H1 (cell line): ENCODE measurements around the gene GOLGA3. TPM values are rescaled to one million over a fixed set of nuclear protein-coding genes. Genes with fewer than 3 reads are reported as not detected.
A peak's percentile ranks its signal among the peaks of the same experiment; 100 is the strongest.

Source experiments
- CTCF ChIA-PET: fragments of 300-600 bp; sonication (Branson Sonifier 250); formaldehyde crosslinking; loops from one replicate; lab custom pipeline; 2021; ENCODE audit not compliant: partially characterized antibody; lab: Charles Lee
- POLR2A ChIA-PET: fragments of 300-600 bp; sonication (Branson Sonifier 250); formaldehyde crosslinking; loops from one replicate; lab custom pipeline; 2021; ENCODE audit warnings: inconsistent platforms; ENCODE audit not compliant: partially characterized antibody; lab: Charles Lee
- DNase-seq, 2 experiments: peaks; one replicate each; pipeline versions ENCODE4 v3.0.0 to v3.0.0-alpha.2; 2010 to 2022; ENCODE audit warnings: low spot score in 2 of 2, low read depth in 1 of 2, mixed read lengths in 1 of 2
- FAIRE-seq: peaks from 2 replicates; lab custom pipeline; 2011; peaks lifted over from hg19 to GRCh38; lab: Jason Lieb, UNC
- H2AFZ ChIP-seq: 2 replicates; pipeline ENCODE4 v1.8.1; 2012; ENCODE audit warnings: low read length, inconsistent platforms
- H2AK5ac ChIP-seq: 2 replicates; pipeline ENCODE4 v1.6.1; 2013; ENCODE audit warnings: low read depth, low read length
- H2BK120ac ChIP-seq: replicated peaks from 2 replicates; pipeline ENCODE3; 2013; ENCODE audit warnings: low read depth, low read length, inconsistent platforms
- H2BK12ac ChIP-seq: 2 replicates; pipeline ENCODE4 v1.6.1; 2013; ENCODE audit warnings: low read depth, low read length
- H2BK15ac ChIP-seq: 2 replicates; pipeline ENCODE4 v1.6.1; 2013; ENCODE audit warnings: low read length
- H2BK20ac ChIP-seq: 2 replicates; pipeline ENCODE4 v1.6.1; 2013; ENCODE audit warnings: low read length
- H2BK5ac ChIP-seq: 2 replicates; pipeline ENCODE4 v1.6.1; 2013; ENCODE audit warnings: low read depth, low read length
- H3K14ac ChIP-seq: 2 replicates; pipeline ENCODE4 v1.6.1; 2013; ENCODE audit warnings: inconsistent platforms; ENCODE audit not compliant: insufficient read length
- H3K18ac ChIP-seq: 2 replicates; pipeline ENCODE4 v1.6.1; 2013; ENCODE audit warnings: low read length; ENCODE audit errors: extremely low read depth
- H3K23ac ChIP-seq: 2 replicates; pipeline ENCODE4 v1.6.1; 2013; ENCODE audit warnings: inconsistent platforms; ENCODE audit not compliant: insufficient read length
- H3K23me2 ChIP-seq: 2 replicates; pipeline ENCODE4 v1.6.1; 2013; ENCODE audit warnings: low read depth, low read length
- H3K27ac ChIP-seq: 2 replicates; pipeline ENCODE4 v1.6.1; 2011; ENCODE audit warnings: low read depth, low read length, inconsistent platforms
- H3K27me3 ChIP-seq, 4 experiments: replicated peaks in 1 of 4; 1 replicate in 1 of 4; 2 replicates in 3 of 4; pipeline versions ENCODE4 v1.6.1 to v1.8.1; 2011 to 2013; ENCODE audit warnings: low read length in 3 of 4, mild to moderate bottlenecking in 3 of 4, inconsistent platforms in 2 of 4, mixed read lengths in 2 of 4, moderate library complexity in 1 of 4; ENCODE audit not compliant: control insufficient read depth in 3 of 4, insufficient read depth in 3 of 4; ENCODE audit errors: extremely low read depth in 1 of 4
- H3K36me3 ChIP-seq, 4 experiments: 2 replicates each; pipeline versions ENCODE4 v1.6.1 to v1.8.1; 2011 to 2013; ENCODE audit warnings: mild to moderate bottlenecking in 4 of 4, low read length in 3 of 4, moderate library complexity in 2 of 4, control low read depth in 1 of 4, inconsistent platforms in 1 of 4; ENCODE audit not compliant: insufficient read depth in 4 of 4, control insufficient read depth in 2 of 4
- H3K4ac ChIP-seq: replicated peaks from 2 replicates; pipeline ENCODE3; 2013; ENCODE audit warnings: low read length, low read depth, mixed read lengths, inconsistent platforms; ENCODE audit not compliant: insufficient read length
- H3K4me1 ChIP-seq, 4 experiments: replicated peaks in 1 of 4; 1 replicate in 1 of 4; 2 replicates in 3 of 4; pipeline versions ENCODE4 v1.6.1 to v1.8.1; 2011 to 2013; ENCODE audit warnings: low read length in 3 of 4, inconsistent platforms in 2 of 4, mixed read lengths in 1 of 4; ENCODE audit not compliant: insufficient read depth in 4 of 4, control insufficient read depth in 3 of 4
- H3K4me2 ChIP-seq, 2 experiments: 2 replicates each; pipeline versions ENCODE4 v1.6.1 to v1.8.1; 2011 to 2013; ENCODE audit warnings: low read depth in 2 of 2, low read length in 2 of 2, control low read depth in 1 of 2, inconsistent platforms in 1 of 2, mild to moderate bottlenecking in 1 of 2; ENCODE audit not compliant: insufficient read depth in 1 of 2
- H3K4me3 ChIP-seq, 4 experiments: fragments of 200-600, 300-600 bp in 1 of 4; sonication (generic), shearing (Covaris generic), sonication (Bioruptor Twin) in 1 of 4; 2 replicates each; pipeline versions ENCODE4 v1.5.1 to v1.8.1; 2011 to 2016; ENCODE audit warnings: low read length in 4 of 4, low read depth in 3 of 4, control low read depth in 2 of 4, inconsistent platforms in 2 of 4, mild to moderate bottlenecking in 2 of 4, mixed read lengths in 1 of 4, moderate library complexity in 1 of 4; ENCODE audit not compliant: insufficient read depth in 2 of 4; ENCODE audit errors: extremely low read depth in 1 of 4
- H3K56ac ChIP-seq: replicated peaks from 2 replicates; pipeline ENCODE3; 2013; ENCODE audit warnings: low read depth, mild to moderate bottlenecking, mixed read lengths, low read length, inconsistent platforms; ENCODE audit not compliant: insufficient read length
- H3K79me1 ChIP-seq: 2 replicates; pipeline ENCODE4 v1.6.1; 2013; ENCODE audit warnings: low read depth, low read length, control low read depth
- H3K79me2 ChIP-seq, 2 experiments: 2 replicates each; pipeline versions ENCODE4 v1.6.1 to v1.8.1; 2012 to 2013; ENCODE audit warnings: low read length in 2 of 2, mild to moderate bottlenecking in 2 of 2, inconsistent platforms in 1 of 2; ENCODE audit not compliant: insufficient read depth in 2 of 2, control insufficient read depth in 1 of 2
- H3K9ac ChIP-seq, 4 experiments: replicated peaks in 1 of 4; 1 replicate in 1 of 4; 2 replicates in 3 of 4; pipeline versions ENCODE4 v1.6.1 to v1.8.1; 2011 to 2013; ENCODE audit warnings: low read depth in 3 of 4, low read length in 3 of 4, control low read depth in 2 of 4, mild to moderate bottlenecking in 2 of 4, moderate library complexity in 2 of 4, inconsistent platforms in 1 of 4; ENCODE audit errors: extremely low read depth in 1 of 4
- H3K9me3 ChIP-seq, 2 experiments: 2 replicates each; pipeline versions ENCODE4 v1.6.1 to v1.8.1; 2012 to 2013; ENCODE audit warnings: mild to moderate bottlenecking in 2 of 2, moderate library complexity in 2 of 2, control low read depth in 1 of 2, inconsistent platforms in 1 of 2, low read depth in 1 of 2, low read length in 1 of 2, mixed read lengths in 1 of 2; ENCODE audit not compliant: insufficient read depth in 2 of 2
- H4K20me1 ChIP-seq, 2 experiments: replicated peaks in 1 of 2; 2 replicates each; pipeline versions ENCODE3 to v1.8.1; 2011 to 2013; ENCODE audit warnings: inconsistent platforms in 2 of 2, low read length in 2 of 2, mild to moderate bottlenecking in 1 of 2; ENCODE audit not compliant: insufficient read depth in 2 of 2, control insufficient read depth in 1 of 2
- H4K5ac ChIP-seq: 2 replicates; pipeline ENCODE4 v1.6.1; 2013; ENCODE audit warnings: low read length, low read depth, mixed read lengths, inconsistent platforms; ENCODE audit not compliant: insufficient read length
- H4K8ac ChIP-seq: 2 replicates; pipeline ENCODE4 v1.8.0; 2013; ENCODE audit warnings: mild to moderate bottlenecking, moderate library complexity, low read length, inconsistent platforms; ENCODE audit not compliant: insufficient read depth; ENCODE audit errors: extremely low read depth
- H4K91ac ChIP-seq: replicated peaks from 2 replicates; pipeline ENCODE3; 2013; ENCODE audit warnings: low read length, mixed read lengths, inconsistent platforms; ENCODE audit not compliant: insufficient read length
- GABPA ChIP-seq: IDR thresholded peaks from 2 replicates; pipeline ENCODE4 v1.6.1; 2011; ENCODE audit warnings: mild to moderate bottlenecking, low read length, moderate library complexity, borderline replicate concordance; ENCODE audit not compliant: insufficient read depth
- WGBS, 2 experiments: shearing (Covaris generic) in 1 of 2; methylation state at CpG; one replicate each; pipeline versions ENCODE4 v1.1.6 to v1.1.7; 2013 to 2015; ENCODE audit warnings: low lambda C conversion rate in 2 of 2, mixed read lengths in 2 of 2, inconsistent platforms in 1 of 2, low coverage in 1 of 2, missing lambda C conversion rate in 1 of 2; ENCODE audit not compliant: insufficient replicate concordance in 2 of 2, insufficient coverage in 1 of 2, insufficient read length in 1 of 2; ENCODE audit errors: extremely low coverage in 1 of 2, missing lambda C conversion rate in 1 of 2; 5-methylcytosine and 5-hydroxymethylcytosine counted together
- polyA plus RNA-seq, 7 experiments: library from polyadenylated mRNA; depleted of rRNA in 3 of 7; stranded (reverse) in 5 of 7; unstranded in 2 of 7; fragments of >200 nt in 5 of 7; fragments of 200-250 nt in 2 of 7; gene quantifications; 1 replicate in 5 of 7; 2 replicates in 1 of 7; 4 replicates in 1 of 7; pipeline versions ENCODE4 v1.2.1 to v1.2.3, GENCODE V29; 2011 to 2013; ENCODE audit warnings: missing spikeins in 2 of 7, mixed read lengths in 2 of 7
- total RNA-seq: library from RNA; stranded (reverse); fragmentation: NEBNext Ultra II Directional; extraction: Animal tissue kit (Norgen Biotek cat#: 25700); gene quantifications from 2 replicates; pipeline ENCODE4 v1.2.1, GENCODE V29; 2021

The GOLGA3 gene
- total and polyA plus RNA-seq, 2 of the 8 experiments (the other 6 are each of a cell fraction or from before 2014, with no cell fraction given) = 6.4 to 33.1 TPM

- FAIRE-seq (no peak), DNase-seq (no peak)
- no peaks in the 10 kb centered on the region; the same call in none of the 2 replicates for H3K79me1 ChIP-seq
- H2BK15ac ChIP-seq = no peak overlapping the region
- H3K56ac ChIP-seq = no peak overlapping the region
- H2AFZ ChIP-seq = no peak overlapping the region
- H3K23ac ChIP-seq = no peak overlapping the region
- no peak overlapping the region for H3K9ac ChIP-seq
- no peaks in the 10 kb centered on the region for H3K23me2 ChIP-seq
- no peak for TF ChIP-seq GABPA
- TF ChIP-seq, all 59 proteins: peak for 0
- Histone ChIP-seq H2BK20ac (no peak overlapping the region), H2BK120ac (no peak overlapping the region), H4K91ac (no peak overlapping the region), H4K5ac (no peak overlapping the region), H3K14ac (no peak overlapping the region), H3K18ac (no peak overlapping the region), H4K8ac (0 out of 2 replicates have a peak overlapping the region, but pooled peaks have one; percentile 21), H2BK5ac (no peak overlapping the region), H3K4me2 (no peak overlapping the region), H3K9me3 (no peaks in the 10 kb centered on the region), H3K27ac (no peak overlapping the region), H3K36me3 (peaks cover 26 to 59% (median 49%) of the 10 kb centered on the region in 4 experiments), H3K27me3 (no peaks in the 10 kb centered on the region), H3K79me2 (no peaks in the 10 kb centered on the region), H2AK5ac (no peak overlapping the region), H2BK12ac (no peak overlapping the region), H3K4me3 (no peak overlapping the region), H3K4me1 (no peaks in the 10 kb centered on the region), H4K20me1 (peaks cover 0 to 4% of the 10 kb centered on the region in 2 experiments), H3K4ac (no peak overlapping the region)
- POLR2A ChIA-PET = interaction anchor here (1.1 to 2.2 kb wide), 4 partner anchors 10 to 33 kb away, joined by 4 to 8 read pairs (median 5); no protein-coding TSS in a partner anchor
- CTCF ChIA-PET = interaction anchor here (1.4 to 2.4 kb wide), 2 partner anchors 9 to 10 kb away, joined by 3 to 8 read pairs; no protein-coding TSS in a partner anchor
- 91% methylated on average over 20 of the region's 20 CpGs; no CpG with 5 or more reads in 1 of the 2 experiments for WGBS, 2 experiments
Observed at GRCh38 chr12:132777614-132778013, 51.1 kb downstream of the GOLGA3 start.
